CD4-positive, alpha-beta T cell treated with Interferon gamma for 1 hour (primary cell): ENCODE results near the gene IL3RA.

Source experiments
- DNase-seq: peaks from one replicate; pipeline ENCODE4 v3.0.0-alpha.2; 2020

Gene IL3RA

DNA sequence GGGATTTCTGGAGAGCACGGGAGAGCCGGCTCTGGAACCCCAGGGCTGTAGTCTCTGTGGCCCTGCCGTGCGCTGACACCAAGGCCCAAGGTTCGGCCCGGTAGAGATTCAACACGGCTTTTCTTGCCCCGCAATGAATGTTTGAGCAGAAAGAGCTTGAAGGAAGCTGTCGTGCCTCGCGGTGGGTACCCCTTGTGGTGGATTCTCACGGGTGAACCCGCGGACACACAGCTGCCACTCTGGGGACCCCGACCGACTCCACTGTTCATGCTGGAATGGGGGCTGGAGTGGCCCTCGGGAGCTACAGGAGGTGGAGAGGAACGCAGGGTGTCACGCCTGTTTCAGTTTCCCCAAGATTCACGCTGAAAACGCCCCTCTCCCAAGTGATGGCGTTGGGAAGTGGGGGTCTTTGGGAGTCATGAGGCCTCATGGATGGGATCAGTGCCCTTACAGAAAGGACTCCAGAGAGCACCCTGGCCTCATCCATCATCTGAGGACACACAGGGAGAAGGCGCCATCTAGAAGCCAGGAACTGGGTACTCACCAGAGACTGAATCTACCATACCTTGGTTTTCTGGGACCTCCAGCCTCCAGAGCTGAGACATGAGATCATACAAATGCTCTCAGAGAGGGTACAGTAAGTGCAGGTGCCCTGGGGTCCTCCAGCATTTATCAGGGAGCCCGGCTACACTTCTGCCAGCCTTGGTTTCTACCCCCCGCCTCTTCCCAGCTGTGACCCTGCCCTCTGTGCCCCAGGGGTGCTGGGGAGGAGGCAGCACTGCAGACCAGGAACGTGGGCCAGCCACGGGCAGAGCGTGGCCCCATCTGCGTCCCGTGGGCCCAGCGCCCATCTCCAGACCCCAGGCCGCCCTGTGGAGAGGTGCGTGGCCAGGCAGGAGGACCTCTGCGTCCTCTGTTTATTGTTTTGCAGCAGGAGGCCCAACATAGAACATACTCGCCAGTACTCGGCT lies 49.0 kb downstream of the IL3RA start:
- DNase-seq: no peak

DNA sequence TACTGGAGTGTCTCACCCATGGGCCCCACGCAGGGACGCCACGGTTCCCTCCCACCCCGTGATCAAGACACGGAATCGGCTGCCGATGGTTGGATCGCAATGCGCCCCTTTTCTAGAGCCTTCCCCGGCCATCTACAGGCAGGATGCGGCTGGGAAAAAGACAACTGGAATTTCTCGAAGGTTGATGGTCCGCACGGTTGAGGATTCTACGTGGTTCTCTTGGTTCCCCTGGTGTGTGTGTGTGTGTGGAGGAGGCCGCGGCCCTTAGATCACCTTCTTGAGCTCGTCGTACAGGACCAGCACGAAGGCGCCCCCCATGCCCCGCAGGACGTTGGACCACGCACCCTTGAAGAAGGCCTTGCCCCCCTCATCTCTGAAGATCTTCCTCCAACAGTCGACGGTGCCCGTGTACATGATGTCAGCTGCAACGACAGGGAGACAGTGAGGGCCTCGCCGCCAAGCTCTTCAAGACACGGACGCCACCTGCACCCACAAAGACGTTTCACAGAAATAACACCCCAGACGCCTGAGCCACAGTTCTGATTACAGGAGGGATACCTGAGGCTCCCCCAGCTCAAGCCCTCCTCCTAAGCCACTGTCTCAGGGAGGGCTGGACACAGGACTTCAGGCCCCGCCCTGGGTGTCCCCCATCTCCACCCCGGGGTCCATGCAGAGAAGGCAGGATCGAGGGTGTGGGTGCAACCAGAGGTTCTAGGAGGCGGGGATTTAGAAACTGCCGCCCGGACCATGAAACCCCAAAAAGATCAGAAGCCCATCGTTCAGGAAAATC lies 49.9 kb downstream of the IL3RA start:
- DNase-seq: no peak

GRCh38 chrX:1387141-1387776 lies 50.7 kb downstream of the IL3RA start:
- no peak for DNase-seq

DNA sequence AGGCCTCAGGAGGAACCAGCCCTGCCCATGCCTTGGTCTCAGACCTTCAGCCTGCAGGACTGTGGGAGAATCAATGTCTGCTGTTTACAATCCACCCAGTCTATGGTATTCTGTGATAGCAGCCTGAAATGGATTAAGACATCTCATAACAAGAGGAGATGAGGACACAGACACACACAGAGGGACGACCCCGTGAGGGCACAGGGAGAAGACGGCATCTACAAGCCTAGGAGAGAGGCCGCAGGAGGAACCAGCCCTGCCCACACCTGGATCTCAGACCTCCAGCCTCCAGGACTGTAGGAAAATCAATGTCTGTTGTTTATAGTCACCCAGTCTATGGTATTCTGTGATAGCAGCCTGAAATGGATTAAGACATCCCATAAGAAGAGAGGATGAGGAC lies 52.1 kb downstream of the IL3RA start:
- DNase-seq: no peak

DNA sequence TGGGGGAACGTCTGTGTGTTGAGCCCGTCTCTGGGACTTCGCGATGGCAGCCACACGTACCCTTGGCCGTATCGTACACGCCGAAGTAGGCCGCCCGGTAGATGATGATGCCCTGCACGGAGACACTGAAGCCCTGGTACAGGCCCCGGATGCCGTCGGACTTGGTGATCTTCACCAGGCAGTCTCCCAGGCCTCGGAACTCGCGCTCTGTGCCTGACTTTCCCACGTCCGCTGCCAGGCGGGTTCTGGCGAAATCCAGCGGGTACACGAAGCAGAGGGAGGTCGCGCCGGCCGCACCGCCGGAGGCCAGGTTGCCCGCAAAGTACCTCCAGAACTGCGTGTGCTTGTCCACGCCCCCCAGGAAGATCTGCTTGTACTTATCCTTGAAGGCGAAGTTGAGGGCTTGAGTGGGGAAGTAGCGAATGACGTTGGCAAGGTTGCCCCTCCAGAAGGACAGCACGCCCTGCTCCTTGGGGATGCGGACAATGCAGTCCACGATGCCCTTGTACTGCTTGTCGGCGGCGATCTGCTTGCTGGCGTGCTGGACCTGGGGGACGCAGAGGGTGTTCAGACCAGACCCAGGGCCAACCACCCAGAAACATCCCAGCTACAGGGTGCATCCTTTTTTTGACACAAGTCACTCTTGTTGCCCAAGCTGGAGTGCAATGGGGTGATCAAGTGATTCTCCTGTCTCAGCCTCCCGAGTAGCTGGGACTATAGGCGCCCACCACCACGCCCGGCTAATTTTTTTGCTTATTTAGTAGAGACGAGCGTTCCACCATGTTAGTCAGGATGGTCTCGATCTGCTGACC lies 52.8 kb downstream of the IL3RA start:
- no peak for DNase-seq

- no peak for DNase-seq
Measured at GRCh38 chrX:1389993-1390285, 53.4 kb downstream of the IL3RA start.

- DNase-seq: no peak
Measured at GRCh38 chrX:1390621-1391369, 54.2 kb downstream of the IL3RA start.

GRCh38 chrX:1391370-1391706 lies 54.8 kb downstream of the IL3RA start:
- DNase-seq: no peak

DNA sequence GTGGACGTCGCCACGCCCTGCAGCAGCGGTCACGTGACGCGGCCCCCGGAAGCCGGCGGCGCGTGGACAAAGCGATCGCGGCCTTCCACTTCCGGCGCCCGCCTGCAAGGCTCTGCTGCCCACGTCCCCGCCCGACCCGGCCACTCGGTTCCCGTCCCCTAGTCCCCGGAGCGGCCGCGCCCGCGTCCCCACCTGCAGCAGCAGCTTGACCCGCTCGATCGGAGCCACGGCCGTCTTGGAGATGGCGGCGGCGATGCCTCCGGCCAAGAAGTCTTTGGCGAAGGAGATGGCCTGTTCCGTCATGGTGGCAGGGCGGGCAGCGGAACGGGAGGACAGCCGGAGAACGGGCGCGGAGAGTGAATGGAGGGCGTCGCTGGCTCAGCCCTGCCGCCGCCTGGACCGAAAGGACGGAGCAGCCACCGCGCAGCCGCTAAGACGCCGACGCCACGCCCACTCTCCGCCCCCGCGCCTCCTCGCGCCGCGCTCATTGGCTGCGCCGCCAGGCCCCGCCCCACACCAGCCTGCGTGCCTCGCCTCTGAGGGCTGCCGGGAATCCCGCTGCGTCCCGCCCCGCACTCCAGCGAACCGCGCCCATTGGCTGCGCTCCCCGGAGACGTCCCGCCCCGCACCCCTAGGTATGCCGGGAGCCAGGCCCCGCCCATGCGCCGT lies 55.3 kb downstream of the IL3RA start, which contains the start of gene SLC25A6:
Gene SLC25A6 (minus strand): TSS at position 407 of the 669 bp plus-strand sequence. CDS start 104 bp downstream, at position 303.
- DNase-seq: peak; percentile 99

DNA sequence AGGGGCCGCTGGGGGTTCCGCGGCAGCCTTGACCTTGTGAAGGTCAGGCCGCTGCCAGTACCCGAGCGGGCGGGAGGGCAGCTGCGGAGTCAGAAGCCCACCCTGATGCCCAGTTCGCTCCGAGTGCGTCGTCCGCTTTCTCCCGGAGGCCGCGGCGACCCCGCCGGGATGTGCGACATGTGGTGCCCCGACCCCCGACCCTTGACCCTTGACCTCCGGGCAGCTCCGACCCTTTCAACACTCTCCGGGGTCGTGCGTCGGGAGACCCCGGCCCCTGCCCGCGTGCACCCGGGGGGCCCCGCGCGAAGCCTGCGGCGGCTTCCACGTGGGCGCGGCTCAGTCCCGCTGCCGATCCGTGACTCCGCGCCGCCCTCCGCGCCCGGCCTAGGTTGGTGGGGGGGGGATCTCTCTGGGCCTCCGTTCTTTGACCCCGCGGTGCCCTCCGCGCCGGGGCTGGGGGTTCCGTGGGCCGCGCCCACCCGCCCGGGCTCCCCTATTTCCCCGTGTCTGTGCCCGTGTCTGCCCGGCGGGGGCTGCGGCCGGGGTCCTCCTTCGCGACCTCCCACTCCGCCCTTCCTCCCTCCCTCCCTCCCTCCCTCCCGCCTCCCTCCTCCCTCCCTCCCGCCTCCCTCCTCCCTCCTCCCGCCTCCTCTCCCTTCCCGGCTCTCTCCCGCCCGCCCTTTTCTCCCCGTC lies 55.9 kb downstream of the IL3RA start:
- no peak for DNase-seq

DNA sequence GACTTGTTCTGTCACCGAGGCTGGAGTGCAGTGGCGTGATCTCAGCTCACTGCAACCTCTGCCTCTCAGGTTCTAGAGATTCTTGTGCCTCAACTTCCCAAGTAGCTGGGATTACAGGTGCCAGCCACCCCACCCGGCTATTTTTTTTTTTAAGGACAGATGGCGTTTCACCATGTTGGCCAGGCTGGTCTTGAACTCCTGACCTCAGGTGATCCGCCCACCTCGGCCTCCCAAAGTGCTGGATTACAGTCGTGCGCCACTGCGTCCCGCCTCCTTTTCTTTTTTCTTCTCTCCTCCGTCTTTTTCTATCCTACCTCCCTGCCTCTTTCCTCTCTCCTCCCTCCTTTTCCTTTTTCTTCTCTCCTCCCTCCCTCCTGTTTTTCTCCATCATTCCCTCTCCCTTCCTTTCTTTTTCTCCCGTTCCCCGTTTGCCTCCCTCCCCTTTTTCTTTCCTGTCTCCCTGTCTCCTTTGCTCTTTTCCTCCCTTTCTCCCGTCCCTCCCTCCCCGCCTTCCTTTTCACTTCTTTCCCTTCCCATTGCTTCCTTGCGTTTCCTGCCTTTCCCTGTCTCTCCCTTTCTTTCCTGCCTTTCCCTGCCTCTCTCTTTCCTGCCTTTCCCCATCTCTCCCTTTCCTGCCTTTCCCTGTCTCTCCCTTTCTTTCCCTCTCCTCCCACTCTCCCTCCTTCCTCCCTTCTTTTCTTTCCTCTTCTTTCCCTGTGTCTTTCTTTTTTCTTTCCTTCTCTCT lies 57.5 kb downstream of the IL3RA start:
- no peak for DNase-seq

DNA sequence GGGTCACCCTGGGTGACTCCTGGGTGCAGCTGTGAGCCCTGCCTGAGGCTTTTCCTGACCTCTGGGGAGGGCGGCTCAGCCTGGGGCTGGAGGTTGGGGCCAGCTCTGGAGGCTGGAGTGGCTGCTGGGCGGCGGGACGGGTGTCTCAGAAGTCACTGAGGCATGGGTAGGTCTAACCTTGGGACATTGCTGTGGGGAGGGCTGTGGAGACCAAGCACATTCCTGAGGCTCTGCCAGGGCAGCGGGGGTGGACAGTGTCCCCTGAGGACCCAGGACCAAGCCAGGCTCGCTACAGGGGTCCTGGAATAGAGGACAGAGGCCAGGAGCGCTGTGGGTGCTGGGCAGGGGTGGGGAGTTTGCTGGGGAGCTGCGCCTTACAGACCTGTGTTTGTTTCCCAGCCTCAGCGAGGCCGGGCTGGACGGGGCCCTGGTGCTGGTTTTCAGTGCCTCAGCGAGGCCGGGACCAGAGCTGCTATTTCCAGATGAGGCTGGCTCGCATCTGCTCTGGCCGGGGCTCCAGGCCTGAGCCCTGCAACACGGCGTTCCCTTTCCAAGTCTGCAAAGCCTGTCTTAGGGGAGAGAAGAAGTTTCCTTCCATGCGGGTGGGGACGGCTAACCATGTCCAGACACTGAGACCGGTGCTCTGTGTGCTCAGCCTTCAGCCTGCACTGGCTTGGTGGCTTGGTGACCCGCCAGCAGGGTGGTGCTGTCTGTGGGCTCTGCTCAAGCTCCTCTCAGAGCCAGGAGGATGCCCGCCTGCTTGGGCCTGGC lies 58.3 kb downstream of the IL3RA start:
- no peak for DNase-seq

- no peak for DNase-seq
Measured at GRCh38 chrX:1395646-1396216, 59.1 kb downstream of the IL3RA start.

GRCh38 chrX:1397001-1397400 lies 60.4 kb downstream of the IL3RA start:
- no peak for DNase-seq

- DNase-seq: no peak
Measured at GRCh38 chrX:1397441-1398270, 61.1 kb downstream of the IL3RA start.

GRCh38 chrX:1398431-1399340 lies 62.1 kb downstream of the IL3RA start:
- no peak for DNase-seq

DNA sequence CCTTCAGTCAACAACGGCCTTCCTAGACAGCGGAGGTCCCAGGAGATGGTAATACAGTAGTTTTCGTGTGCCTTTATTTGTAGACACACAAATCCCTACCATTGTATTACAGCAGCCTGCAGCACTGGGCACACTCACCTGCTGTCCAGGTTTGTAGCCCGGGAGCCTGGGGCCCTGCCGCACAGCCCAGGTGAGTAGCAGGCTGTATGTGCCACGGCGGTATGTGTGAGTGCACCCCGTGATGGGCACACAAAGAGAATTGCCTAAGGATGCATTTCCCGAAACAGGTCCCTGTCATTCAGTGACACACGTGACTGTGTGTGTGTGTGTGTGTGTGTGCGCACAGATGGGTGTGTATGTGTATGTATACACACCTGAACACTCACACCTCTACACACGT lies 63.5 kb downstream of the IL3RA start:
- DNase-seq: no peak
